GM23338 (cell line): ENCODE measurements around the gene KCND2. TPM values are rescaled to one million over a fixed set of nuclear protein-coding genes. Genes with fewer than 3 reads are reported as not detected.

ENCODE experiments used
- ATAC-seq: fragments of 200-7000 bp; cut with Tn5 transposase; 3 replicates; pipeline ENCODE4 v1.9.1; 2020
- DNase-seq: peaks from one replicate; pipeline ENCODE4 v3.0.0-alpha.2; 2015; ENCODE audit warnings: low spot score
- H2AFZ ChIP-seq: fragments of 200-600 bp; sonication (generic); 2 replicates; pipeline ENCODE4 v1.8.0; 2016; ENCODE audit warnings: antibody characterized with exemption, mild to moderate bottlenecking, moderate library complexity
- H3F3A ChIP-seq: fragments of 200-600 bp; sonication (generic); replicated peaks from 2 replicates; pipeline ENCODE4 v1.8.0; 2017; ENCODE audit warnings: antibody characterized with exemption, mixed run types, low read depth
- H3K27ac ChIP-seq: fragments of 200-600 bp; sonication (generic); 2 replicates; pipeline ENCODE4 v1.6.1; 2016; ENCODE audit warnings: low read depth
- H3K27me3 ChIP-seq: fragments of 200-600 bp; sonication (generic); 2 replicates; pipeline ENCODE4 v1.8.0; 2016; ENCODE audit warnings: mild to moderate bottlenecking, mixed run types, moderate library complexity; ENCODE audit not compliant: insufficient read depth
- H3K36me3 ChIP-seq: fragments of 200-600 bp; sonication (generic); 2 replicates; pipeline ENCODE4 v1.8.0; 2016; ENCODE audit warnings: mild to moderate bottlenecking; ENCODE audit not compliant: insufficient read depth
- H3K4me1 ChIP-seq: fragments of 200-600 bp; sonication (generic); 2 replicates; pipeline ENCODE4 v1.8.0; 2016; ENCODE audit warnings: mild to moderate bottlenecking, moderate library complexity; ENCODE audit not compliant: insufficient read depth
- H3K4me2 ChIP-seq: fragments of 200-600 bp; sonication (generic); 2 replicates; pipeline ENCODE4 v1.7.1; 2017; ENCODE audit warnings: mixed run types
- H3K4me3 ChIP-seq: fragments of 200-600 bp; sonication (generic); 2 replicates; pipeline ENCODE4 v1.6.1; 2016; ENCODE audit warnings: mixed run types
- H3K79me2 ChIP-seq: fragments of 200-600 bp; sonication (generic); replicated peaks from 2 replicates; pipeline ENCODE4 v1.8.0; 2017; ENCODE audit warnings: mild to moderate bottlenecking; ENCODE audit not compliant: insufficient read depth
- H3K9me2 ChIP-seq: fragments of 200-600 bp; sonication (generic); 2 replicates; pipeline ENCODE4 v1.8.0; 2017; ENCODE audit not compliant: insufficient read depth
- H4K20me1 ChIP-seq: fragments of 200-600 bp; sonication (generic); replicated peaks from 2 replicates; pipeline ENCODE4 v1.8.0; 2017; ENCODE audit warnings: mild to moderate bottlenecking; ENCODE audit not compliant: insufficient read depth
- H3K27ac Mint-ChIP-seq: 2 replicates; pipeline ENCODE4 v1.8.0; 2020; ENCODE audit warnings: inconsistent platforms, mild to moderate bottlenecking, moderate library complexity, mixed read lengths
- H3K27me3 Mint-ChIP-seq: 3 replicates; pipeline ENCODE4 v1.8.0; 2022; ENCODE audit warnings: low read depth, mild to moderate bottlenecking, moderate library complexity, mixed read lengths, inconsistent platforms; ENCODE audit not compliant: insufficient read depth, poor library complexity
- H3K36me3 Mint-ChIP-seq: 3 replicates; pipeline ENCODE4 v1.8.0; 2021; ENCODE audit warnings: low read depth, mild to moderate bottlenecking, inconsistent platforms, moderate library complexity, mixed read lengths
- H3K4me1 Mint-ChIP-seq: 3 replicates; pipeline ENCODE4 v1.8.0; 2020; ENCODE audit warnings: mild to moderate bottlenecking, inconsistent platforms, mixed read lengths
- H3K4me3 Mint-ChIP-seq: 3 replicates; pipeline ENCODE4 v1.8.0; 2021; ENCODE audit warnings: moderate library complexity, mild to moderate bottlenecking, inconsistent platforms, mixed read lengths
- H3K9me3 Mint-ChIP-seq: 3 replicates; pipeline ENCODE4 v1.8.0; 2020; ENCODE audit warnings: moderate library complexity, mild to moderate bottlenecking, inconsistent platforms, mixed read lengths
- CREB1 ChIP-seq: fragments of 250-450 bp; sonication (Bioruptor Pico); IDR thresholded peaks from 2 replicates; pipeline ENCODE4 v1.5.0; 2020; ENCODE audit warnings: low read depth, mild to moderate bottlenecking, moderate library complexity
- EZH2 ChIP-seq: fragments of 200-600 bp; sonication (generic); IDR thresholded peaks from one replicate; pipeline ENCODE4 v1.8.0; 2017; ENCODE audit warnings: antibody characterized with exemption, mild to moderate bottlenecking, low read depth; ENCODE audit not compliant: unreplicated experiment
- EZH2phosphoT487 ChIP-seq: fragments of 200-600 bp; sonication (generic); IDR thresholded peaks from one replicate; pipeline ENCODE4 v1.8.1; 2018; ENCODE audit warnings: antibody characterized with exemption; ENCODE audit not compliant: unreplicated experiment
- JUNB ChIP-seq: IDR thresholded peaks from one replicate; pipeline ENCODE4 v1.6.1; 2016; ENCODE audit warnings: antibody characterized with exemption; ENCODE audit not compliant: unreplicated experiment
- NANOG ChIP-seq: IDR thresholded peaks from 2 replicates; pipeline ENCODE4 v1.6.1; 2016; ENCODE audit warnings: antibody characterized with exemption, borderline replicate concordance
- POLR2AphosphoS5 ChIP-seq: IDR thresholded peaks from 2 replicates; pipeline ENCODE4 v1.6.1; 2016; ENCODE audit warnings: antibody characterized with exemption, low read depth
- REST ChIP-seq: IDR thresholded peaks from one replicate; pipeline ENCODE4 v1.6.1; 2018; ENCODE audit warnings: antibody characterized with exemption; ENCODE audit not compliant: unreplicated experiment
- STAT1 ChIP-seq: IDR thresholded peaks from one replicate; pipeline ENCODE4 v1.6.1; 2016; ENCODE audit warnings: antibody characterized with exemption; ENCODE audit not compliant: unreplicated experiment
- ZNF114 ChIP-seq: fragments of 250-450 bp; sonication (Bioruptor Pico); IDR thresholded peaks from 2 replicates; pipeline ENCODE4 v1.5.0; 2020; ENCODE audit warnings: mild to moderate bottlenecking, moderate library complexity
- ZNF331 ChIP-seq: fragments of 250-450 bp; sonication (Bioruptor Pico); IDR thresholded peaks from 2 replicates; pipeline ENCODE4 v1.5.0; 2020; ENCODE audit warnings: low read depth, mild to moderate bottlenecking, moderate library complexity
- polyA plus RNA-seq: library from polyadenylated mRNA; unstranded; fragments of >200 nt; fragmentation: Nextera tagmentation; extraction: Ambion mirVana; gene quantifications from 2 replicates; pipeline ENCODE4 v1.2.1, GENCODE V29; 2016
- total RNA-seq: library from RNA; depleted of rRNA; stranded (reverse); fragments of >200 nt; shearing (Covaris generic); gene quantifications from 2 replicates; pipeline ENCODE4 v1.2.3, GENCODE V29; 2014
- TF ChIP-seq, protein P1 (sequence below), 2 experiments: fragments of 200-600 bp in 1 of 2; sonication (generic) in 1 of 2; conservative IDR thresholded peaks; 2 replicates each; pipeline versions ENCODE4 v1.5.1 to v1.6.1; 2016 to 2017; ENCODE audit warnings: antibody characterized with exemption in 2 of 2, low read depth in 2 of 2, mild to moderate bottlenecking in 2 of 2, moderate library complexity in 1 of 2
- TF ChIP-seq, protein P2 (sequence below): fragments of 250-450 bp; sonication (Bioruptor Pico); IDR thresholded peaks from 2 replicates; pipeline ENCODE4 v1.5.0; 2020; ENCODE audit warnings: mild to moderate bottlenecking, moderate library complexity
- TF ChIP-seq, protein P3 (sequence below): IDR thresholded peaks from 2 replicates; pipeline ENCODE4 v1.6.1; 2016; ENCODE audit warnings: antibody characterized with exemption

Gene KCND2
- total and polyA plus RNA-seq, 2 experiments from 2014 or later: 7.1 to 15.6 TPM

GRCh38 chr7:120452665-120453064, 179.7 kb downstream of the KCND2 start:
- no peak overlapping the region for H3K4me3 Mint-ChIP-seq
- no peak for ATAC-seq
- TF ChIP-seq ZNF331: no peak
- TF ChIP-seq STAT1: no peak
- TF ChIP-seq JUNB: no peak
- no peak for TF ChIP-seq CREB1 (CRISPR knock-in tag)
- TF ChIP-seq, protein P1, sequence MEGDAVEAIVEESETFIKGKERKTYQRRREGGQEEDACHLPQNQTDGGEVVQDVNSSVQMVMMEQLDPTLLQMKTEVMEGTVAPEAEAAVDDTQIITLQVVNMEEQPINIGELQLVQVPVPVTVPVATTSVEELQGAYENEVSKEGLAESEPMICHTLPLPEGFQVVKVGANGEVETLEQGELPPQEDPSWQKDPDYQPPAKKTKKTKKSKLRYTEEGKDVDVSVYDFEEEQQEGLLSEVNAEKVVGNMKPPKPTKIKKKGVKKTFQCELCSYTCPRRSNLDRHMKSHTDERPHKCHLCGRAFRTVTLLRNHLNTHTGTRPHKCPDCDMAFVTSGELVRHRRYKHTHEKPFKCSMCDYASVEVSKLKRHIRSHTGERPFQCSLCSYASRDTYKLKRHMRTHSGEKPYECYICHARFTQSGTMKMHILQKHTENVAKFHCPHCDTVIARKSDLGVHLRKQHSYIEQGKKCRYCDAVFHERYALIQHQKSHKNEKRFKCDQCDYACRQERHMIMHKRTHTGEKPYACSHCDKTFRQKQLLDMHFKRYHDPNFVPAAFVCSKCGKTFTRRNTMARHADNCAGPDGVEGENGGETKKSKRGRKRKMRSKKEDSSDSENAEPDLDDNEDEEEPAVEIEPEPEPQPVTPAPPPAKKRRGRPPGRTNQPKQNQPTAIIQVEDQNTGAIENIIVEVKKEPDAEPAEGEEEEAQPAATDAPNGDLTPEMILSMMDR (conservative IDR thresholded peaks at IDR 0.05; ENCODE audit: low read depth in 2 of 2): no peak
- no peak for TF ChIP-seq NANOG
- TF ChIP-seq, protein P2, sequence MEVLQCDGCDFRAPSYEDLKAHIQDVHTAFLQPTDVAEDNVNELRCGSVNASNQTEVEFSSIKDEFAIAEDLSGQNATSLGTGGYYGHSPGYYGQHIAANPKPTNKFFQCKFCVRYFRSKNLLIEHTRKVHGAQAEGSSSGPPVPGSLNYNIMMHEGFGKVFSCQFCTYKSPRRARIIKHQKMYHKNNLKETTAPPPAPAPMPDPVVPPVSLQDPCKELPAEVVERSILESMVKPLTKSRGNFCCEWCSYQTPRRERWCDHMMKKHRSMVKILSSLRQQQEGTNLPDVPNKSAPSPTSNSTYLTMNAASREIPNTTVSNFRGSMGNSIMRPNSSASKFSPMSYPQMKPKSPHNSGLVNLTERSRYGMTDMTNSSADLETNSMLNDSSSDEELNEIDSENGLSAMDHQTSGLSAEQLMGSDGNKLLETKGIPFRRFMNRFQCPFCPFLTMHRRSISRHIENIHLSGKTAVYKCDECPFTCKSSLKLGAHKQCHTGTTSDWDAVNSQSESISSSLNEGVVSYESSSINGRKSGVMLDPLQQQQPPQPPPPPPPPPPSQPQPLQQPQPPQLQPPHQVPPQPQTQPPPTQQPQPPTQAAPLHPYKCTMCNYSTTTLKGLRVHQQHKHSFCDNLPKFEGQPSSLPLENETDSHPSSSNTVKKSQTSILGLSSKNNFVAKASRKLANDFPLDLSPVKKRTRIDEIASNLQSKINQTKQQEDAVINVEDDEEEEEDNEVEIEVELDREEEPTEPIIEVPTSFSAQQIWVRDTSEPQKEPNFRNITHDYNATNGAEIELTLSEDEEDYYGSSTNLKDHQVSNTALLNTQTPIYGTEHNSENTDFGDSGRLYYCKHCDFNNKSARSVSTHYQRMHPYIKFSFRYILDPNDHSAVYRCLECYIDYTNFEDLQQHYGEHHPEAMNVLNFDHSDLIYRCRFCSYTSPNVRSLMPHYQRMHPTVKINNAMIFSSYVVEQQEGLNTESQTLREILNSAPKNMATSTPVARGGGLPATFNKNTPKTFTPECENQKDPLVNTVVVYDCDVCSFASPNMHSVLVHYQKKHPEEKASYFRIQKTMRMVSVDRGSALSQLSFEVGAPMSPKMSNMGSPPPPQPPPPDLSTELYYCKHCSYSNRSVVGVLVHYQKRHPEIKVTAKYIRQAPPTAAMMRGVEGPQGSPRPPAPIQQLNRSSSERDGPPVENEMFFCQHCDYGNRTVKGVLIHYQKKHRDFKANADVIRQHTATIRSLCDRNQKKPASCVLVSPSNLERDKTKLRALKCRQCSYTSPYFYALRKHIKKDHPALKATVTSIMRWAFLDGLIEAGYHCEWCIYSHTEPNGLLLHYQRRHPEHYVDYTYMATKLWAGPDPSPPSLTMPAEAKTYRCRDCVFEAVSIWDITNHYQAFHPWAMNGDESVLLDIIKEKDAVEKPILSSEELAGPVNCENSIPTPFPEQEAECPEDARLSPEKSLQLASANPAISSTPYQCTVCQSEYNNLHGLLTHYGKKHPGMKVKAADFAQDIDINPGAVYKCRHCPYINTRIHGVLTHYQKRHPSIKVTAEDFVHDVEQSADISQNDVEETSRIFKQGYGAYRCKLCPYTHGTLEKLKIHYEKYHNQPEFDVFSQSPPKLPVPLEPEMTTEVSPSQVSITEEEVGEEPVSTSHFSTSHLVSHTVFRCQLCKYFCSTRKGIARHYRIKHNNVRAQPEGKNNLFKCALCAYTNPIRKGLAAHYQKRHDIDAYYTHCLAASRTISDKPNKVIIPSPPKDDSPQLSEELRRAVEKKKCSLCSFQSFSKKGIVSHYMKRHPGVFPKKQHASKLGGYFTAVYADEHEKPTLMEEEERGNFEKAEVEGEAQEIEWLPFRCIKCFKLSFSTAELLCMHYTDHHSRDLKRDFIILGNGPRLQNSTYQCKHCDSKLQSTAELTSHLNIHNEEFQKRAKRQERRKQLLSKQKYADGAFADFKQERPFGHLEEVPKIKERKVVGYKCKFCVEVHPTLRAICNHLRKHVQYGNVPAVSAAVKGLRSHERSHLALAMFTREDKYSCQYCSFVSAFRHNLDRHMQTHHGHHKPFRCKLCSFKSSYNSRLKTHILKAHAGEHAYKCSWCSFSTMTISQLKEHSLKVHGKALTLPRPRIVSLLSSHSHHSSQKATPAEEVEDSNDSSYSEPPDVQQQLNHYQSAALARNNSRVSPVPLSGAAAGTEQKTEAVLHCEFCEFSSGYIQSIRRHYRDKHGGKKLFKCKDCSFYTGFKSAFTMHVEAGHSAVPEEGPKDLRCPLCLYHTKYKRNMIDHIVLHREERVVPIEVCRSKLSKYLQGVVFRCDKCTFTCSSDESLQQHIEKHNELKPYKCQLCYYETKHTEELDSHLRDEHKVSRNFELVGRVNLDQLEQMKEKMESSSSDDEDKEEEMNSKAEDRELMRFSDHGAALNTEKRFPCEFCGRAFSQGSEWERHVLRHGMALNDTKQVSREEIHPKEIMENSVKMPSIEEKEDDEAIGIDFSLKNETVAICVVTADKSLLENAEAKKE: no peak
- TF ChIP-seq ZNF114 (CRISPR knock-in tag): no peak
- TF ChIP-seq EZH2phosphoT487: no peak
- no peak for TF ChIP-seq EZH2
- no peak for TF ChIP-seq POLR2AphosphoS5
- TF ChIP-seq REST: no peak
- TF ChIP-seq, protein P3, sequence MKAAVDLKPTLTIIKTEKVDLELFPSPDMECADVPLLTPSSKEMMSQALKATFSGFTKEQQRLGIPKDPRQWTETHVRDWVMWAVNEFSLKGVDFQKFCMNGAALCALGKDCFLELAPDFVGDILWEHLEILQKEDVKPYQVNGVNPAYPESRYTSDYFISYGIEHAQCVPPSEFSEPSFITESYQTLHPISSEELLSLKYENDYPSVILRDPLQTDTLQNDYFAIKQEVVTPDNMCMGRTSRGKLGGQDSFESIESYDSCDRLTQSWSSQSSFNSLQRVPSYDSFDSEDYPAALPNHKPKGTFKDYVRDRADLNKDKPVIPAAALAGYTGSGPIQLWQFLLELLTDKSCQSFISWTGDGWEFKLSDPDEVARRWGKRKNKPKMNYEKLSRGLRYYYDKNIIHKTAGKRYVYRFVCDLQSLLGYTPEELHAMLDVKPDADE: no peak
- Histone ChIP-seq H3K4me3 (no peak overlapping the region), H3K4me1 (no peaks in the 10 kb centered on the region), H3F3A (no peaks in the 10 kb centered on the region), H3K27me3 (no peaks in the 10 kb centered on the region), H3K4me2 (no peak overlapping the region), H2AFZ (no peak overlapping the region), H3K27ac (no peak overlapping the region), H3K79me2 (no peaks in the 10 kb centered on the region), H4K20me1 (no peaks in the 10 kb centered on the region), H3K36me3 (peaks cover 17% of the 10 kb centered on the region; the same call in 1 of the 2 replicates), H3K9me2 (peaks cover 10% of the 10 kb centered on the region; the same call in 1 of the 2 replicates)
- DNase-seq: no peak
- no peak overlapping the region for H3K27ac Mint-ChIP-seq
- H3K36me3 Mint-ChIP-seq: peaks cover 78% of the 10 kb centered on the region
- peaks cover 58% of the 10 kb centered on the region for H3K9me3 Mint-ChIP-seq
- H3K27me3 Mint-ChIP-seq: peaks cover 2% of the 10 kb centered on the region
- no peaks in the 10 kb centered on the region; the same call in 2 of the 3 replicates for H3K4me1 Mint-ChIP-seq
